GM23338 (cell line): ENCODE measurements around the gene FCN1. TPM values are rescaled to one million over a fixed set of nuclear protein-coding genes. Genes with fewer than 3 reads are reported as not detected.

Source experiments
- ATAC-seq: fragments of 200-7000 bp; cut with Tn5 transposase; 3 replicates; pipeline ENCODE4 v1.9.1; 2020
- DNase-seq: peaks from one replicate; pipeline ENCODE4 v3.0.0-alpha.2; 2015; ENCODE audit warnings: low spot score
- H2AFZ ChIP-seq: fragments of 200-600 bp; sonication (generic); 2 replicates; pipeline ENCODE4 v1.8.0; 2016; ENCODE audit warnings: antibody characterized with exemption, mild to moderate bottlenecking, moderate library complexity
- H3F3A ChIP-seq: fragments of 200-600 bp; sonication (generic); replicated peaks from 2 replicates; pipeline ENCODE4 v1.8.0; 2017; ENCODE audit warnings: antibody characterized with exemption, mixed run types, low read depth
- H3K27ac ChIP-seq: fragments of 200-600 bp; sonication (generic); 2 replicates; pipeline ENCODE4 v1.6.1; 2016; ENCODE audit warnings: low read depth
- H3K27me3 ChIP-seq: fragments of 200-600 bp; sonication (generic); 2 replicates; pipeline ENCODE4 v1.8.0; 2016; ENCODE audit warnings: mild to moderate bottlenecking, mixed run types, moderate library complexity; ENCODE audit not compliant: insufficient read depth
- H3K36me3 ChIP-seq: fragments of 200-600 bp; sonication (generic); 2 replicates; pipeline ENCODE4 v1.8.0; 2016; ENCODE audit warnings: mild to moderate bottlenecking; ENCODE audit not compliant: insufficient read depth
- H3K4me1 ChIP-seq: fragments of 200-600 bp; sonication (generic); 2 replicates; pipeline ENCODE4 v1.8.0; 2016; ENCODE audit warnings: mild to moderate bottlenecking, moderate library complexity; ENCODE audit not compliant: insufficient read depth
- H3K4me2 ChIP-seq: fragments of 200-600 bp; sonication (generic); 2 replicates; pipeline ENCODE4 v1.7.1; 2017; ENCODE audit warnings: mixed run types
- H3K4me3 ChIP-seq: fragments of 200-600 bp; sonication (generic); 2 replicates; pipeline ENCODE4 v1.6.1; 2016; ENCODE audit warnings: mixed run types
- H3K79me2 ChIP-seq: fragments of 200-600 bp; sonication (generic); replicated peaks from 2 replicates; pipeline ENCODE4 v1.8.0; 2017; ENCODE audit warnings: mild to moderate bottlenecking; ENCODE audit not compliant: insufficient read depth
- H3K9me2 ChIP-seq: fragments of 200-600 bp; sonication (generic); 2 replicates; pipeline ENCODE4 v1.8.0; 2017; ENCODE audit not compliant: insufficient read depth
- H4K20me1 ChIP-seq: fragments of 200-600 bp; sonication (generic); replicated peaks from 2 replicates; pipeline ENCODE4 v1.8.0; 2017; ENCODE audit warnings: mild to moderate bottlenecking; ENCODE audit not compliant: insufficient read depth
- H3K27ac Mint-ChIP-seq: 2 replicates; pipeline ENCODE4 v1.8.0; 2020; ENCODE audit warnings: inconsistent platforms, mild to moderate bottlenecking, moderate library complexity, mixed read lengths
- H3K27me3 Mint-ChIP-seq: 3 replicates; pipeline ENCODE4 v1.8.0; 2022; ENCODE audit warnings: low read depth, mild to moderate bottlenecking, moderate library complexity, mixed read lengths, inconsistent platforms; ENCODE audit not compliant: insufficient read depth, poor library complexity
- H3K36me3 Mint-ChIP-seq: 3 replicates; pipeline ENCODE4 v1.8.0; 2021; ENCODE audit warnings: low read depth, mild to moderate bottlenecking, inconsistent platforms, moderate library complexity, mixed read lengths
- H3K4me1 Mint-ChIP-seq: 3 replicates; pipeline ENCODE4 v1.8.0; 2020; ENCODE audit warnings: mild to moderate bottlenecking, inconsistent platforms, mixed read lengths
- H3K4me3 Mint-ChIP-seq: 3 replicates; pipeline ENCODE4 v1.8.0; 2021; ENCODE audit warnings: moderate library complexity, mild to moderate bottlenecking, inconsistent platforms, mixed read lengths
- H3K9me3 Mint-ChIP-seq: 3 replicates; pipeline ENCODE4 v1.8.0; 2020; ENCODE audit warnings: moderate library complexity, mild to moderate bottlenecking, inconsistent platforms, mixed read lengths
- EZH2 ChIP-seq: fragments of 200-600 bp; sonication (generic); IDR thresholded peaks from one replicate; pipeline ENCODE4 v1.8.0; 2017; ENCODE audit warnings: antibody characterized with exemption, mild to moderate bottlenecking, low read depth; ENCODE audit not compliant: unreplicated experiment
- NANOG ChIP-seq: IDR thresholded peaks from 2 replicates; pipeline ENCODE4 v1.6.1; 2016; ENCODE audit warnings: antibody characterized with exemption, borderline replicate concordance
- POLR2AphosphoS5 ChIP-seq: IDR thresholded peaks from 2 replicates; pipeline ENCODE4 v1.6.1; 2016; ENCODE audit warnings: antibody characterized with exemption, low read depth
- polyA plus RNA-seq: library from polyadenylated mRNA; unstranded; fragments of >200 nt; fragmentation: Nextera tagmentation; extraction: Ambion mirVana; gene quantifications from 2 replicates; pipeline ENCODE4 v1.2.1, GENCODE V29; 2016
- total RNA-seq: library from RNA; depleted of rRNA; stranded (reverse); fragments of >200 nt; shearing (Covaris generic); gene quantifications from 2 replicates; pipeline ENCODE4 v1.2.3, GENCODE V29; 2014
- TF ChIP-seq, protein P1 (sequence below), 2 experiments: fragments of 200-600 bp in 1 of 2; sonication (generic) in 1 of 2; conservative IDR thresholded peaks; 2 replicates each; pipeline versions ENCODE4 v1.5.1 to v1.6.1; 2016 to 2017; ENCODE audit warnings: antibody characterized with exemption in 2 of 2, low read depth in 2 of 2, mild to moderate bottlenecking in 2 of 2, moderate library complexity in 1 of 2
- TF ChIP-seq, protein P2 (sequence below): fragments of 250-450 bp; sonication (Bioruptor Pico); IDR thresholded peaks from 2 replicates; pipeline ENCODE4 v1.5.0; 2020; ENCODE audit warnings: mild to moderate bottlenecking, moderate library complexity
- TF ChIP-seq, protein P3 (sequence below): IDR thresholded peaks from 2 replicates; pipeline ENCODE4 v1.6.1; 2016; ENCODE audit warnings: antibody characterized with exemption

Gene FCN1
- total and polyA plus RNA-seq, 2 experiments from 2014 or later, result not detected

DNA sequence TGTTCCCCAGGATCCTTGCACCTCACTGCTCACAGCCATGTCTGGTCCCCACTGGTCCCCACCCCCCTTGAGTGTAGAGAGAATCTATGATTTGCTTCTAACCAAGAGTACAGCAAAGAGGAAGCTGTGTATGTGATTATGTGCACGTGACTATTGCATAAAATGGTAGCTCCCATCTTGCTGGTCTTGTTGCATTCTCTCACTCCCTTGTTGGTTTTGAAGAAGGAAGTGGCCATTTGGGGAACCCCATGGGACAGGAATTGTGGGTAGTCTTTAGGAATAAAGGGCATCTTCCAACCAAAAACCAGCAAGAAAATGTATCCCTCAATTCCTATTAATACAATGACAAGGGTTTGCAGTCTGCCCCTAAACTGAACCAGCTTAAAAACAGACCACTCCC is 42.3 kb downstream of the FCN1 start:
- Mint-ChIP-seq H3K9me3 (no peaks in the 10 kb centered on the region; the same call in 2 of the 3 replicates), H3K27ac (no peak overlapping the region), H3K27me3 (peaks cover 2% of the 10 kb centered on the region), H3K4me1 (no peaks in the 10 kb centered on the region), H3K4me3 (no peak overlapping the region), H3K36me3 (no peaks in the 10 kb centered on the region)
- Histone ChIP-seq H3K27ac (no peak overlapping the region), H3K36me3 (no peaks in the 10 kb centered on the region), H4K20me1 (no peaks in the 10 kb centered on the region), H3F3A (no peaks in the 10 kb centered on the region), H3K27me3 (no peaks in the 10 kb centered on the region), H3K79me2 (no peaks in the 10 kb centered on the region), H3K9me2 (no peaks in the 10 kb centered on the region), H3K4me2 (no peak overlapping the region), H3K4me3 (no peak overlapping the region), H3K4me1 (no peaks in the 10 kb centered on the region), H2AFZ (no peak overlapping the region)
- ATAC-seq (no peak), DNase-seq (no peak)
- TF ChIP-seq NANOG, result no peak
- TF ChIP-seq, protein P1, sequence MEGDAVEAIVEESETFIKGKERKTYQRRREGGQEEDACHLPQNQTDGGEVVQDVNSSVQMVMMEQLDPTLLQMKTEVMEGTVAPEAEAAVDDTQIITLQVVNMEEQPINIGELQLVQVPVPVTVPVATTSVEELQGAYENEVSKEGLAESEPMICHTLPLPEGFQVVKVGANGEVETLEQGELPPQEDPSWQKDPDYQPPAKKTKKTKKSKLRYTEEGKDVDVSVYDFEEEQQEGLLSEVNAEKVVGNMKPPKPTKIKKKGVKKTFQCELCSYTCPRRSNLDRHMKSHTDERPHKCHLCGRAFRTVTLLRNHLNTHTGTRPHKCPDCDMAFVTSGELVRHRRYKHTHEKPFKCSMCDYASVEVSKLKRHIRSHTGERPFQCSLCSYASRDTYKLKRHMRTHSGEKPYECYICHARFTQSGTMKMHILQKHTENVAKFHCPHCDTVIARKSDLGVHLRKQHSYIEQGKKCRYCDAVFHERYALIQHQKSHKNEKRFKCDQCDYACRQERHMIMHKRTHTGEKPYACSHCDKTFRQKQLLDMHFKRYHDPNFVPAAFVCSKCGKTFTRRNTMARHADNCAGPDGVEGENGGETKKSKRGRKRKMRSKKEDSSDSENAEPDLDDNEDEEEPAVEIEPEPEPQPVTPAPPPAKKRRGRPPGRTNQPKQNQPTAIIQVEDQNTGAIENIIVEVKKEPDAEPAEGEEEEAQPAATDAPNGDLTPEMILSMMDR (conservative IDR thresholded peaks at IDR 0.05; ENCODE audit: low read depth in 2 of 2), result no peak
- no peak for TF ChIP-seq POLR2AphosphoS5
- TF ChIP-seq, protein P2, sequence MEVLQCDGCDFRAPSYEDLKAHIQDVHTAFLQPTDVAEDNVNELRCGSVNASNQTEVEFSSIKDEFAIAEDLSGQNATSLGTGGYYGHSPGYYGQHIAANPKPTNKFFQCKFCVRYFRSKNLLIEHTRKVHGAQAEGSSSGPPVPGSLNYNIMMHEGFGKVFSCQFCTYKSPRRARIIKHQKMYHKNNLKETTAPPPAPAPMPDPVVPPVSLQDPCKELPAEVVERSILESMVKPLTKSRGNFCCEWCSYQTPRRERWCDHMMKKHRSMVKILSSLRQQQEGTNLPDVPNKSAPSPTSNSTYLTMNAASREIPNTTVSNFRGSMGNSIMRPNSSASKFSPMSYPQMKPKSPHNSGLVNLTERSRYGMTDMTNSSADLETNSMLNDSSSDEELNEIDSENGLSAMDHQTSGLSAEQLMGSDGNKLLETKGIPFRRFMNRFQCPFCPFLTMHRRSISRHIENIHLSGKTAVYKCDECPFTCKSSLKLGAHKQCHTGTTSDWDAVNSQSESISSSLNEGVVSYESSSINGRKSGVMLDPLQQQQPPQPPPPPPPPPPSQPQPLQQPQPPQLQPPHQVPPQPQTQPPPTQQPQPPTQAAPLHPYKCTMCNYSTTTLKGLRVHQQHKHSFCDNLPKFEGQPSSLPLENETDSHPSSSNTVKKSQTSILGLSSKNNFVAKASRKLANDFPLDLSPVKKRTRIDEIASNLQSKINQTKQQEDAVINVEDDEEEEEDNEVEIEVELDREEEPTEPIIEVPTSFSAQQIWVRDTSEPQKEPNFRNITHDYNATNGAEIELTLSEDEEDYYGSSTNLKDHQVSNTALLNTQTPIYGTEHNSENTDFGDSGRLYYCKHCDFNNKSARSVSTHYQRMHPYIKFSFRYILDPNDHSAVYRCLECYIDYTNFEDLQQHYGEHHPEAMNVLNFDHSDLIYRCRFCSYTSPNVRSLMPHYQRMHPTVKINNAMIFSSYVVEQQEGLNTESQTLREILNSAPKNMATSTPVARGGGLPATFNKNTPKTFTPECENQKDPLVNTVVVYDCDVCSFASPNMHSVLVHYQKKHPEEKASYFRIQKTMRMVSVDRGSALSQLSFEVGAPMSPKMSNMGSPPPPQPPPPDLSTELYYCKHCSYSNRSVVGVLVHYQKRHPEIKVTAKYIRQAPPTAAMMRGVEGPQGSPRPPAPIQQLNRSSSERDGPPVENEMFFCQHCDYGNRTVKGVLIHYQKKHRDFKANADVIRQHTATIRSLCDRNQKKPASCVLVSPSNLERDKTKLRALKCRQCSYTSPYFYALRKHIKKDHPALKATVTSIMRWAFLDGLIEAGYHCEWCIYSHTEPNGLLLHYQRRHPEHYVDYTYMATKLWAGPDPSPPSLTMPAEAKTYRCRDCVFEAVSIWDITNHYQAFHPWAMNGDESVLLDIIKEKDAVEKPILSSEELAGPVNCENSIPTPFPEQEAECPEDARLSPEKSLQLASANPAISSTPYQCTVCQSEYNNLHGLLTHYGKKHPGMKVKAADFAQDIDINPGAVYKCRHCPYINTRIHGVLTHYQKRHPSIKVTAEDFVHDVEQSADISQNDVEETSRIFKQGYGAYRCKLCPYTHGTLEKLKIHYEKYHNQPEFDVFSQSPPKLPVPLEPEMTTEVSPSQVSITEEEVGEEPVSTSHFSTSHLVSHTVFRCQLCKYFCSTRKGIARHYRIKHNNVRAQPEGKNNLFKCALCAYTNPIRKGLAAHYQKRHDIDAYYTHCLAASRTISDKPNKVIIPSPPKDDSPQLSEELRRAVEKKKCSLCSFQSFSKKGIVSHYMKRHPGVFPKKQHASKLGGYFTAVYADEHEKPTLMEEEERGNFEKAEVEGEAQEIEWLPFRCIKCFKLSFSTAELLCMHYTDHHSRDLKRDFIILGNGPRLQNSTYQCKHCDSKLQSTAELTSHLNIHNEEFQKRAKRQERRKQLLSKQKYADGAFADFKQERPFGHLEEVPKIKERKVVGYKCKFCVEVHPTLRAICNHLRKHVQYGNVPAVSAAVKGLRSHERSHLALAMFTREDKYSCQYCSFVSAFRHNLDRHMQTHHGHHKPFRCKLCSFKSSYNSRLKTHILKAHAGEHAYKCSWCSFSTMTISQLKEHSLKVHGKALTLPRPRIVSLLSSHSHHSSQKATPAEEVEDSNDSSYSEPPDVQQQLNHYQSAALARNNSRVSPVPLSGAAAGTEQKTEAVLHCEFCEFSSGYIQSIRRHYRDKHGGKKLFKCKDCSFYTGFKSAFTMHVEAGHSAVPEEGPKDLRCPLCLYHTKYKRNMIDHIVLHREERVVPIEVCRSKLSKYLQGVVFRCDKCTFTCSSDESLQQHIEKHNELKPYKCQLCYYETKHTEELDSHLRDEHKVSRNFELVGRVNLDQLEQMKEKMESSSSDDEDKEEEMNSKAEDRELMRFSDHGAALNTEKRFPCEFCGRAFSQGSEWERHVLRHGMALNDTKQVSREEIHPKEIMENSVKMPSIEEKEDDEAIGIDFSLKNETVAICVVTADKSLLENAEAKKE, result no peak
- TF ChIP-seq, protein P3, sequence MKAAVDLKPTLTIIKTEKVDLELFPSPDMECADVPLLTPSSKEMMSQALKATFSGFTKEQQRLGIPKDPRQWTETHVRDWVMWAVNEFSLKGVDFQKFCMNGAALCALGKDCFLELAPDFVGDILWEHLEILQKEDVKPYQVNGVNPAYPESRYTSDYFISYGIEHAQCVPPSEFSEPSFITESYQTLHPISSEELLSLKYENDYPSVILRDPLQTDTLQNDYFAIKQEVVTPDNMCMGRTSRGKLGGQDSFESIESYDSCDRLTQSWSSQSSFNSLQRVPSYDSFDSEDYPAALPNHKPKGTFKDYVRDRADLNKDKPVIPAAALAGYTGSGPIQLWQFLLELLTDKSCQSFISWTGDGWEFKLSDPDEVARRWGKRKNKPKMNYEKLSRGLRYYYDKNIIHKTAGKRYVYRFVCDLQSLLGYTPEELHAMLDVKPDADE, result no peak
- no peak for TF ChIP-seq EZH2
